SK-N-SH treated with all-trans-retinoic acid at 6 μM for 48 hours (cell line): ENCODE measurements around the gene SERTAD1.
A peak's percentile ranks its signal among the peaks of the same experiment; 100 is the strongest.

Experiments used
- ATAC-seq: fragments of 200-7000 bp; cut with Tn5 transposase; 3 replicates; pipeline ENCODE4 v1.9.1; 2020; ENCODE audit warnings: mild to moderate bottlenecking, moderate library complexity
- ARNTL ChIP-seq: fragments of 450-650 bp; formaldehyde crosslinking; IDR thresholded peaks from 2 replicates; pipeline ENCODE4 v1.5.0; 2020; ENCODE audit warnings: low read depth, mild to moderate bottlenecking, moderate library complexity, borderline replicate concordance
- BACH2 ChIP-seq: fragments of 250-450 bp; sonication (Bioruptor Pico); IDR thresholded peaks from 2 replicates; pipeline ENCODE4 v1.9.0; 2021; ENCODE audit warnings: mild to moderate bottlenecking, borderline replicate concordance
- CSDC2 ChIP-seq: fragments of 250-450 bp; sonication (Bioruptor Pico); IDR thresholded peaks from 2 replicates; pipeline ENCODE4 v1.5.0; 2020; ENCODE audit warnings: mild to moderate bottlenecking, moderate library complexity
- CSRNP3 ChIP-seq: fragments of 250-450 bp; sonication (Bioruptor Pico); IDR thresholded peaks from 2 replicates; pipeline ENCODE4 v1.5.1; 2021; ENCODE audit warnings: mild to moderate bottlenecking, moderate library complexity
- ESRRG ChIP-seq: fragments of 250-450 bp; sonication (Bioruptor Pico); IDR thresholded peaks from 2 replicates; pipeline ENCODE4 v1.6.1; 2021; ENCODE audit warnings: mild to moderate bottlenecking
- GLIS3 ChIP-seq: fragments of 250-450 bp; sonication (Bioruptor Pico); IDR thresholded peaks from 2 replicates; pipeline ENCODE4 v1.5.0; 2020; ENCODE audit warnings: mild to moderate bottlenecking, moderate library complexity
- ISL1 ChIP-seq: fragments of 250-450 bp; sonication (Bioruptor Pico); IDR thresholded peaks from 2 replicates; pipeline ENCODE4 v2.1.2; 2022; ENCODE audit warnings: mild to moderate bottlenecking, moderate library complexity
- OSR1 ChIP-seq: fragments of 250-450 bp; sonication (Bioruptor Pico); IDR thresholded peaks from 2 replicates; pipeline ENCODE4 v1.8.0; 2022; ENCODE audit warnings: moderate library complexity, mild to moderate bottlenecking, inconsistent platforms
- POU6F1 ChIP-seq: fragments of 250-450 bp; sonication (Bioruptor Pico); IDR thresholded peaks from 2 replicates; pipeline ENCODE4 v1.8.0; 2021; ENCODE audit warnings: low read depth, mild to moderate bottlenecking, moderate library complexity, borderline replicate concordance
- RARB ChIP-seq: fragments of 250-450 bp; sonication (Bioruptor Pico); IDR thresholded peaks from 2 replicates; pipeline ENCODE4 v1.8.0; 2021; ENCODE audit warnings: mild to moderate bottlenecking, moderate library complexity
- SNAI2 ChIP-seq: fragments of 250-450 bp; sonication (Bioruptor Pico); IDR thresholded peaks from 2 replicates; pipeline ENCODE4 v1.5.0; 2020; ENCODE audit warnings: mild to moderate bottlenecking, moderate library complexity
- TCF4 ChIP-seq: fragments of 250-450 bp; sonication (Bioruptor Pico); IDR thresholded peaks from 2 replicates; pipeline ENCODE4 v1.8.0; 2021; ENCODE audit warnings: mild to moderate bottlenecking, moderate library complexity, borderline replicate concordance
- TOX ChIP-seq: fragments of 250-450 bp; sonication (Bioruptor Pico); IDR thresholded peaks from 2 replicates; pipeline ENCODE4 v1.8.0; 2021; ENCODE audit warnings: mild to moderate bottlenecking, moderate library complexity, borderline replicate concordance
- ZC3H10 ChIP-seq: fragments of 250-450 bp; sonication (Bioruptor Pico); IDR thresholded peaks from 2 replicates; pipeline ENCODE4 v1.5.1; 2021; ENCODE audit warnings: mild to moderate bottlenecking, moderate library complexity
- ZFP3 ChIP-seq: fragments of 250-450 bp; sonication (Bioruptor Pico); IDR thresholded peaks from 2 replicates; pipeline ENCODE4 v1.5.0; 2020; ENCODE audit warnings: mild to moderate bottlenecking, moderate library complexity
- ZFP30 ChIP-seq: fragments of 450-650 bp; formaldehyde crosslinking; IDR thresholded peaks from 2 replicates; pipeline ENCODE4 v1.5.0; 2022; ENCODE audit warnings: mild to moderate bottlenecking, moderate library complexity
- ZNF565 ChIP-seq: fragments of 450-650 bp; formaldehyde crosslinking; conservative IDR thresholded peaks from 2 replicates; pipeline ENCODE4 v1.5.0; 2020; ENCODE audit warnings: low read depth, mild to moderate bottlenecking, moderate library complexity
- ZNF70 ChIP-seq: fragments of 450-650 bp; formaldehyde crosslinking; IDR thresholded peaks from 2 replicates; pipeline ENCODE4 v1.5.0; 2020; ENCODE audit warnings: mild to moderate bottlenecking, moderate library complexity
- ZNF8 ChIP-seq: fragments of 450-650 bp; formaldehyde crosslinking; IDR thresholded peaks from 2 replicates; pipeline ENCODE4 v1.5.0; 2020; ENCODE audit warnings: mild to moderate bottlenecking, moderate library complexity
- TF ChIP-seq, protein P1 (sequence below): fragments of 250-450 bp; sonication (Bioruptor Pico); IDR thresholded peaks from 2 replicates; pipeline ENCODE4 v1.5.1; 2020; ENCODE audit warnings: low read depth, mild to moderate bottlenecking, moderate library complexity
- TF ChIP-seq, protein P2 (sequence below): fragments of 250-450 bp; sonication (Bioruptor Pico); IDR thresholded peaks from 2 replicates; pipeline ENCODE4 v1.8.0; 2020; ENCODE audit warnings: mild to moderate bottlenecking, moderate library complexity, borderline replicate concordance
- TF ChIP-seq, protein P3 (sequence below): fragments of 250-450 bp; sonication (Bioruptor Pico); IDR thresholded peaks from 2 replicates; pipeline ENCODE4 v1.5.0; 2020; ENCODE audit warnings: mild to moderate bottlenecking, moderate library complexity

Gene SERTAD1

DNA sequence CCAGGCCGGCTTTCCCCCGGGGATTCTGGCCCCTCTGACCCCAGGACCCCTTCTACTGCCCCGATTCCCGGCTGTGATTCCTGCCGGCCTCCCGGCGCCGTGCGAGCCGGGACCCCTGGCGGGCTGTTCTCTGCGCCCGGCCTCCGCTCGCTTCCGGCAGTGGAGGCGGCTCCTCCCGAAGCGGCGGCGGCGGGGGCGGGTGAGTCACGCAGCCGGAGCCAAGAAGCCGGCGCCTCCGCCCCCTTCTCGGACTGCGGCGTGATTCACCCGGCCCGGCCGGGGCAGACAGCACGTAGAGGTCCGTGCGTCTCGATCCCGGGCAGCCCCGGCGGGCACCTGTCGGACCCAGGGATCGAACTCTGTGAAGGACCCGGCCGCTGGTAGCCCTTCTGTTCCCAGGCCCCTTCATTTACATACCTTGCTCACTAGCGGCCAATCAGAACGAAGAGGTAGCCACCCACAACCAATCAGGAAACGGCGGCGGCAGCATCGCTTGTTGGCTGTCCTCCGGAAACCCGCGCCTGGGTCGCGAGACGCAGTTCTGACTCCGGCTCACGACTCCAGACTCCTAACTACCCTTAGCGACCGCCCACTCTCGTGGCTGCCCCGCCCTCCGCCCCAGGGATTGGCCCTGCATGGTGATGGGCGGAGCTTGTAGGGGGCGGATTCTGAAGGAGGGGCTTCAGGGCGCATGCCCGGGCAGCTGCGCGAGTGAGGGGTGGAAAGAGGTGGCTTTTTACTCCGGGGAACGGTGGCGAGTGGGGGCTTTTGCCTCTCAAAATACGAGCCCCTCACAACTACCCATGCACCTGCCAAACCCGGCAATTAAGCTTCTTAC is at the start of gene SERTAD1:
Gene SERTAD1, minus strand, starts transcription at position 543 of the 838 bp plus-strand sequence. CDS start 2,446 bp downstream, outside the sequence.
- TF ChIP-seq ESRRG (CRISPR knock-in tag), result no peak
- TF ChIP-seq ZNF70 (CRISPR knock-in tag), result no peak
- TF ChIP-seq CSDC2 (CRISPR knock-in tag), result no peak
- TF ChIP-seq GLIS3, result no peak
- TF ChIP-seq ZNF8, result no peak
- no peak for TF ChIP-seq ZFP3 (CRISPR knock-in tag)
- TF ChIP-seq, protein P1, sequence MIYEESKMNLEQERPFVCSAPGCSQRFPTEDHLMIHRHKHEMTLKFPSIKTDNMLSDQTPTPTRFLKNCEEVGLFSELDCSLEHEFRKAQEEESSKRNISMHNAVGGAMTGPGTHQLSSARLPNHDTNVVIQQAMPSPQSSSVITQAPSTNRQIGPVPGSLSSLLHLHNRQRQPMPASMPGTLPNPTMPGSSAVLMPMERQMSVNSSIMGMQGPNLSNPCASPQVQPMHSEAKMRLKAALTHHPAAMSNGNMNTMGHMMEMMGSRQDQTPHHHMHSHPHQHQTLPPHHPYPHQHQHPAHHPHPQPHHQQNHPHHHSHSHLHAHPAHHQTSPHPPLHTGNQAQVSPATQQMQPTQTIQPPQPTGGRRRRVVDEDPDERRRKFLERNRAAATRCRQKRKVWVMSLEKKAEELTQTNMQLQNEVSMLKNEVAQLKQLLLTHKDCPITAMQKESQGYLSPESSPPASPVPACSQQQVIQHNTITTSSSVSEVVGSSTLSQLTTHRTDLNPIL, result no peak
- TF ChIP-seq, protein P2, sequence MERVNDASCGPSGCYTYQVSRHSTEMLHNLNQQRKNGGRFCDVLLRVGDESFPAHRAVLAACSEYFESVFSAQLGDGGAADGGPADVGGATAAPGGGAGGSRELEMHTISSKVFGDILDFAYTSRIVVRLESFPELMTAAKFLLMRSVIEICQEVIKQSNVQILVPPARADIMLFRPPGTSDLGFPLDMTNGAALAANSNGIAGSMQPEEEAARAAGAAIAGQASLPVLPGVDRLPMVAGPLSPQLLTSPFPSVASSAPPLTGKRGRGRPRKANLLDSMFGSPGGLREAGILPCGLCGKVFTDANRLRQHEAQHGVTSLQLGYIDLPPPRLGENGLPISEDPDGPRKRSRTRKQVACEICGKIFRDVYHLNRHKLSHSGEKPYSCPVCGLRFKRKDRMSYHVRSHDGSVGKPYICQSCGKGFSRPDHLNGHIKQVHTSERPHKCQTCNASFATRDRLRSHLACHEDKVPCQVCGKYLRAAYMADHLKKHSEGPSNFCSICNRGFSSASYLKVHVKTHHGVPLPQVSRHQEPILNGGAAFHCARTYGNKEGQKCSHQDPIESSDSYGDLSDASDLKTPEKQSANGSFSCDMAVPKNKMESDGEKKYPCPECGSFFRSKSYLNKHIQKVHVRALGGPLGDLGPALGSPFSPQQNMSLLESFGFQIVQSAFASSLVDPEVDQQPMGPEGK (CRISPR knock-in tag), result no peak
- no peak for TF ChIP-seq RARB (CRISPR knock-in tag)
- no peak for TF ChIP-seq ARNTL (CRISPR knock-in tag)
- TF ChIP-seq ZFP30 (CRISPR knock-in tag), result no peak
- no peak for TF ChIP-seq CSRNP3 (CRISPR knock-in tag)
- no peak for TF ChIP-seq ISL1 (CRISPR knock-in tag)
- no peak for TF ChIP-seq ZNF565 (CRISPR knock-in tag)
- TF ChIP-seq ZC3H10, result no peak
- TF ChIP-seq, protein P3, sequence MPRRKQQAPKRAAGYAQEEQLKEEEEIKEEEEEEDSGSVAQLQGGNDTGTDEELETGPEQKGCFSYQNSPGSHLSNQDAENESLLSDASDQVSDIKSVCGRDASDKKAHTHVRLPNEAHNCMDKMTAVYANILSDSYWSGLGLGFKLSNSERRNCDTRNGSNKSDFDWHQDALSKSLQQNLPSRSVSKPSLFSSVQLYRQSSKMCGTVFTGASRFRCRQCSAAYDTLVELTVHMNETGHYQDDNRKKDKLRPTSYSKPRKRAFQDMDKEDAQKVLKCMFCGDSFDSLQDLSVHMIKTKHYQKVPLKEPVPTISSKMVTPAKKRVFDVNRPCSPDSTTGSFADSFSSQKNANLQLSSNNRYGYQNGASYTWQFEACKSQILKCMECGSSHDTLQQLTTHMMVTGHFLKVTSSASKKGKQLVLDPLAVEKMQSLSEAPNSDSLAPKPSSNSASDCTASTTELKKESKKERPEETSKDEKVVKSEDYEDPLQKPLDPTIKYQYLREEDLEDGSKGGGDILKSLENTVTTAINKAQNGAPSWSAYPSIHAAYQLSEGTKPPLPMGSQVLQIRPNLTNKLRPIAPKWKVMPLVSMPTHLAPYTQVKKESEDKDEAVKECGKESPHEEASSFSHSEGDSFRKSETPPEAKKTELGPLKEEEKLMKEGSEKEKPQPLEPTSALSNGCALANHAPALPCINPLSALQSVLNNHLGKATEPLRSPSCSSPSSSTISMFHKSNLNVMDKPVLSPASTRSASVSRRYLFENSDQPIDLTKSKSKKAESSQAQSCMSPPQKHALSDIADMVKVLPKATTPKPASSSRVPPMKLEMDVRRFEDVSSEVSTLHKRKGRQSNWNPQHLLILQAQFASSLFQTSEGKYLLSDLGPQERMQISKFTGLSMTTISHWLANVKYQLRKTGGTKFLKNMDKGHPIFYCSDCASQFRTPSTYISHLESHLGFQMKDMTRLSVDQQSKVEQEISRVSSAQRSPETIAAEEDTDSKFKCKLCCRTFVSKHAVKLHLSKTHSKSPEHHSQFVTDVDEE (CRISPR knock-in tag), result no peak
- no peak for TF ChIP-seq BACH2
- no peak for TF ChIP-seq SNAI2 (CRISPR knock-in tag)
- no peak for TF ChIP-seq OSR1 (CRISPR knock-in tag)
- no peak for TF ChIP-seq TCF4 (CRISPR knock-in tag)
- TF ChIP-seq, all 23 proteins: peak for 0
- peak; percentile 86 for ATAC-seq

DNA sequence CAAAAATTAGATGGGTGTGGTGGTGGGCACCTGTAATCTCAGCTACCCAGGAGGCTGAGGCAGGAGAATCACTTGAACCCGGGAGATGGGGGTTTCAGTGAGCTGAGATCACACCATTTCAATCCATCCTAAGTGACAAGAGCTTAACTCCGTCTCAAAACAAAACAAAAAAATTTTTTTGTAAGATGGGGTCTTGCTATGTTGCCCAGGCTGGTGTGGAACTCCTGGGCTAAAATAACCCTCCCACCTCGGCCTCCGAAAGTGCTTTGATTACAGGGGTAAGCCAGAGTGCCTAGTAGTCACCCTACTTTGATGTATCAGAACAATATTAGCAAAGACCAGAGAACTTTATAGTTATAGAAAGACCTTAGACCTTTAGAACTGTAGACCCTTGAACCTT is 48.9 kb upstream of the SERTAD1 start:
- ATAC-seq, result no peak
- TF ChIP-seq CSRNP3 (CRISPR knock-in tag) (no peak), ZNF565 (CRISPR knock-in tag) (no peak), ARNTL (CRISPR knock-in tag) (no peak), ZFP30 (CRISPR knock-in tag) (no peak), OSR1 (CRISPR knock-in tag) (no peak), POU6F1 (no peak), ZC3H10 (no peak), TOX (CRISPR knock-in tag) (no peak), ZFP3 (CRISPR knock-in tag) (no peak), ZNF70 (CRISPR knock-in tag) (no peak)
- TF ChIP-seq, protein P1, result no peak
- TF ChIP-seq, protein P2 (CRISPR knock-in tag), result no peak
